ENCODE data around the gene DHFR. TPM values are rescaled to one million over a fixed set of nuclear protein-coding genes. Genes with fewer than 3 reads are reported as not detected.

Gene DHFR
- total RNA-seq, 1 experiment from 2014 or later, result 72.2 TPM

DNA sequence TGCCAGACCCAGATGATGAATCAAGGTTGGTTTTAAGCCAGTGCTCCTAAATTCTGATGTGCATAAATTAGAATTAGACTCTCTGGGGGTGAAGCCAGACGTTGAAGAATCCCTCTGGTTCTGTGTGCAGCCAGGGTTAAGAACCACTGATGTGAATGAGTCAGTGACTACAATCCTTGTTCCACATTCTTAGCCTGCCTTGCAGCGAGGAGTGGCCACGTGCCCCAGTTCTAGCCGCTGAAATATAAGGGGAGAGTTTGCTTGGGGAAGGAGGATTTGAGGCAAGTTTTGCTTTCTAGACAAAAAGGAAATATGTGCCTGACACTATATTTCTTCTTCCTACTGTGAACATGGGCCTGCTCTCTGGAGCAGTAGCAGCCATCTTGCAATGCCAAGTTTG, 34.6 kb downstream of the DHFR start:
- no peak overlapping the region for H3K27ac ChIP-seq (ENCODE audit: insufficient read length, low read depth, low read length)
- Mint-ChIP-seq H3K9me3 (no peaks in the 10 kb centered on the region; a peak in 1 of 5 replicates), H3K27ac (no peak overlapping the region), H3K36me3 (ENCODE audit: insufficient read depth in 1 of 3, low read depth in 3 of 3) (peaks cover 0 to 2% (median 0%) of the 10 kb centered on the region in 3 experiments; a peak in 3 of 7 replicates), H3K4me3 (no peak overlapping the region), H3K4me1 (peaks cover 8 to 13% of the 10 kb centered on the region in 2 experiments), H3K27me3 (ENCODE audit: low read depth) (no peaks in the 10 kb centered on the region)
- H3K18ac ChIP-seq (ENCODE audit: insufficient read length, low read depth, low read length), result no peak overlapping the region
- no peaks in the 10 kb centered on the region for H3K79me2 ChIP-seq (ENCODE audit: insufficient read depth, low read length)
- H3K4me1 ChIP-seq (ENCODE audit: insufficient read depth, low read length), result no peaks in the 10 kb centered on the region
- H2BK20ac ChIP-seq (ENCODE audit: low read depth, low read length, poor library complexity, severe bottlenecking), result no peak overlapping the region
- no CpG with 5 or more reads among the region's 4 CpGs for WGBS (ENCODE audit: extremely low coverage, insufficient read length, low lambda C conversion rate)
- H3K23me2 ChIP-seq (ENCODE audit: insufficient read length, low read depth, low read length, poor library complexity, severe bottlenecking), result no peaks in the 10 kb centered on the region
- no peak overlapping the region for H2AFZ ChIP-seq (ENCODE audit: low read length)
- H3T11ph ChIP-seq (ENCODE audit: low read length), result no peak overlapping the region
- no peaks in the 10 kb centered on the region for H3K27me3 ChIP-seq (ENCODE audit: insufficient read depth, low read length)
- H4K20me1 ChIP-seq (ENCODE audit: control insufficient read depth, insufficient read depth, insufficient read length), result no peaks in the 10 kb centered on the region
- no peak for DNase-seq
- H2BK15ac ChIP-seq (ENCODE audit: low read depth, low read length), result no peak overlapping the region
- H3K14ac ChIP-seq (ENCODE audit: insufficient read depth, low read length), result no peak overlapping the region
- no peak for TF ChIP-seq CTCF (conservative IDR thresholded peaks at IDR 0.05)
- H2BK12ac ChIP-seq (ENCODE audit: insufficient read length, low read depth, low read length), result no peak overlapping the region
- H2BK5ac ChIP-seq (ENCODE audit: insufficient read length, low read length), result no peak overlapping the region
- no peak overlapping the region for H3K4ac ChIP-seq (ENCODE audit: low read depth, low read length)
- no peak overlapping the region for H2BK120ac ChIP-seq (ENCODE audit: low read depth, low read length, poor library complexity, severe bottlenecking)
- H4K8ac ChIP-seq (replicated peaks; ENCODE audit: insufficient read length, low read depth, low read length), result no peak overlapping the region
- H3K23ac ChIP-seq (ENCODE audit: insufficient read length, low read depth, low read length), result no peak overlapping the region
- no peak overlapping the region for H3K56ac ChIP-seq (ENCODE audit: insufficient read length, low read depth, low read length)
- no peak overlapping the region for H3K9ac ChIP-seq (ENCODE audit: extremely low read depth, insufficient read length, low read length)
- H4K91ac ChIP-seq (ENCODE audit: insufficient read length, low read depth, low read length), result no peak overlapping the region
- no peaks in the 10 kb centered on the region for H3K9me3 ChIP-seq (ENCODE audit: control insufficient read depth, low read depth, low read length)
- no peak overlapping the region for H3K4me2 ChIP-seq (ENCODE audit: insufficient read depth, insufficient read length, low read length)
- H4K5ac ChIP-seq (ENCODE audit: insufficient read length, low read depth, low read length), result no peak overlapping the region
- H3K79me1 ChIP-seq (ENCODE audit: insufficient read depth, low read depth, low read length, poor library complexity, severe bottlenecking), result no peaks in the 10 kb centered on the region
- H2AK5ac ChIP-seq (ENCODE audit: insufficient read length, low read length), result no peak overlapping the region
